PC-3 (cell line): ENCODE results near the gene PDXK. TPM values are rescaled to one million over a fixed set of nuclear protein-coding genes. Genes with fewer than 3 reads are reported as not detected.
"Not testable (repeated sequence)": the region's sequence is repeated elsewhere in the genome, so short reads cannot be mapped to it uniquely, and the experiment has no call there.

ENCODE experiments used
- ATAC-seq: fragments of 200-7000 bp; cut with Tn5 transposase; 2 replicates; pipeline ENCODE4 v1.9.1; 2020; ENCODE audit warnings: mild to moderate bottlenecking, moderate library complexity
- BruUV-seq: library from RNA; stranded (reverse); fragments of 400-500 nt; replicated peaks from 2 replicates; lab custom pipeline; 2021; lab: Mats Ljungman, UMichigan
- CTCF ChIA-PET: fragments of 300-600 bp; sonication (Branson Sonifier 250); formaldehyde crosslinking; loops from one replicate; lab custom pipeline; 2022; ENCODE audit warnings: antibody characterized with exemption; lab: Charles Lee
- POLR2A ChIA-PET: fragments of 300-600 bp; sonication (Branson Sonifier 250); formaldehyde crosslinking; loops from one replicate; lab custom pipeline; 2022; ENCODE audit warnings: antibody characterized with exemption; ENCODE audit not compliant: unreplicated experiment; lab: Charles Lee
- DNase-seq: peaks from one replicate; pipeline ENCODE4 v3.0.0-alpha.2; 2015
- H2AFZ ChIP-seq: fragments of 300-600 bp; sonication (generic); 2 replicates; pipeline ENCODE4 v1.6.0; 2016; ENCODE audit warnings: antibody characterized with exemption, low read length
- H3F3A ChIP-seq: fragments of 300-600 bp; sonication (generic); one replicate; pipeline ENCODE4 v1.6.0; 2017; ENCODE audit warnings: antibody characterized with exemption, low read length, control low read depth, mild to moderate bottlenecking; ENCODE audit not compliant: unreplicated experiment
- H3K27ac ChIP-seq: fragments of 300-600 bp; sonication (generic); 2 replicates; pipeline ENCODE4 v1.5.1; 2016; ENCODE audit warnings: mild to moderate bottlenecking, low read length
- H3K27me3 ChIP-seq: fragments of 300-600 bp; sonication (generic); 2 replicates; pipeline ENCODE4 v1.6.1; 2016; ENCODE audit warnings: low read length, mixed read lengths
- H3K36me3 ChIP-seq: fragments of 300-600 bp; sonication (generic); 2 replicates; pipeline ENCODE4 v1.6.1; 2016; ENCODE audit warnings: low read depth, mixed run types, low read length, mixed read lengths
- H3K4me1 ChIP-seq: fragments of 300-600 bp; sonication (generic); 2 replicates; pipeline ENCODE4 v1.5.1; 2016; ENCODE audit warnings: low read length; ENCODE audit not compliant: insufficient read depth
- H3K4me2 ChIP-seq: fragments of 300-600 bp; sonication (generic); 2 replicates; pipeline ENCODE4 v1.6.0; 2016; ENCODE audit warnings: low read length
- H3K4me3 ChIP-seq: fragments of 300-600 bp; sonication (generic); 2 replicates; pipeline ENCODE4 v1.5.1; 2016; ENCODE audit warnings: mild to moderate bottlenecking, low read length, mixed read lengths
- H3K79me2 ChIP-seq: fragments of 300-600 bp; sonication (generic); 2 replicates; pipeline ENCODE4 v1.6.1; 2017; ENCODE audit warnings: low read length, mixed read lengths
- H3K9ac ChIP-seq: fragments of 300-600 bp; sonication (generic); 2 replicates; pipeline ENCODE4 v1.6.0; 2016; ENCODE audit warnings: mild to moderate bottlenecking, low read length
- H3K9me2 ChIP-seq: fragments of 300-600 bp; sonication (generic); replicated peaks from 2 replicates; pipeline ENCODE4 v1.6.1; 2016; ENCODE audit warnings: mixed run types, low read length, mixed read lengths
- H3K9me3 ChIP-seq: fragments of 300-600 bp; sonication (generic); 2 replicates; pipeline ENCODE4 v1.6.1; 2016; ENCODE audit warnings: low read length, mixed read lengths
- H4K20me1 ChIP-seq: fragments of 300-600 bp; sonication (generic); 2 replicates; pipeline ENCODE4 v1.6.1; 2016; ENCODE audit warnings: low read length, mixed read lengths
- CTCF ChIP-seq: fragments of 300-600 bp; sonication (generic); conservative IDR thresholded peaks from 2 replicates; pipeline ENCODE4 v1.5.1; 2017; ENCODE audit warnings: antibody characterized with exemption, low read depth, mild to moderate bottlenecking, low read length
- EZH2 ChIP-seq: fragments of 300-600 bp; sonication (generic); IDR thresholded peaks from one replicate; pipeline ENCODE4 v1.6.1; 2017; ENCODE audit warnings: antibody characterized with exemption, mild to moderate bottlenecking, low read length; ENCODE audit not compliant: unreplicated experiment
- EZH2phosphoT487 ChIP-seq: fragments of 300-600 bp; sonication (generic); IDR thresholded peaks from 2 replicates; pipeline ENCODE4 v1.6.1; 2018; ENCODE audit warnings: mild to moderate bottlenecking, antibody characterized with exemption, low read length, borderline replicate concordance
- intact Hi-C: fragments of 100-400 bp; cut with micrococcal nuclease; formaldehyde crosslinking; loops from 2 replicates; pipeline ENCODE4 v1.9.0; 2023
- total RNA-seq: library from RNA; depleted of rRNA; stranded (reverse); fragments of >200 nt; gene quantifications from 2 replicates; pipeline ENCODE4 v1.2.3, GENCODE V29; 2014

Gene PDXK
- total RNA-seq, 1 experiment from 2014 or later: 464 TPM

DNA sequence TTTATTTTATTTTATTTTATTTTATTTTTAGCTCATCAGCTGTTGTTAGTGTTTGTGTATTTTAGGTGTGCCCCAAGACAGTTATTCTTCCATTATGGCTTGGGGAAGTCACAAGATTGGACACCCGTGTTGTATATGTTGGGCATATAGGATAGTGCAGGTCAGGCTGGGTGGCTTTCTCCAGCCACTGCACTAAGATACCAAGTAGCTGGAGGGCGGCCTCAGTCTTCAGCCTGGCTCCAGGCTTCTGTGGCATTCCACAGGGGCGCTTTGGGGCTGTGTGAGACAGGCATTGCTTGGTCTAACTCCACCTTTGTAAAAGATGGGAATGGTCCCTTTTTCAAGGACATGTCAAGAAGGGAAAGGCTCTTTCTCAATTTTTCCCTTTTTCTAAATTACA lies 43.1 kb upstream of the PDXK start:
- no peak overlapping the region for H3K9ac ChIP-seq
- intact Hi-C loops: no loop called here
- DNase-seq: no peak
- no peak for TF ChIP-seq CTCF
- TF ChIP-seq EZH2: no peak
- no peak for TF ChIP-seq EZH2phosphoT487
- H3K79me2 ChIP-seq: peaks cover 30% of the 10 kb centered on the region; the same call in 1 of the 2 replicates
- no peaks in the 10 kb centered on the region for H3K9me3 ChIP-seq
- H3F3A ChIP-seq: peaks cover 5% of the 10 kb centered on the region
- no peak overlapping the region for H3K4me2 ChIP-seq
- BruUV-seq: no TSS peak
- H3K9me2 ChIP-seq: no peaks in the 10 kb centered on the region
- ATAC-seq: no peak
- no peak overlapping the region for H3K27ac ChIP-seq
- H3K27me3 ChIP-seq: no peaks in the 10 kb centered on the region
- POLR2A ChIA-PET: no interaction called here
- H3K36me3 ChIP-seq: peaks cover 68% of the 10 kb centered on the region
- peaks cover 3% of the 10 kb centered on the region; the same call in 1 of the 2 replicates for H4K20me1 ChIP-seq
- H3K4me3 ChIP-seq: no peak overlapping the region
- CTCF ChIA-PET: no interaction called here
- H2AFZ ChIP-seq: no peak overlapping the region
- H3K4me1 ChIP-seq: no peaks in the 10 kb centered on the region

- ATAC-seq (no peak), DNase-seq (no peak)
- no peak overlapping the region for H3K27ac ChIP-seq
- no peak overlapping the region for H3K9ac ChIP-seq
- H2AFZ ChIP-seq: no peak overlapping the region
- peaks cover 1% of the 10 kb centered on the region; the same call in 1 of the 2 replicates for H3K4me1 ChIP-seq
- H3K27me3 ChIP-seq: no peaks in the 10 kb centered on the region
- H4K20me1 ChIP-seq: peaks cover 3% of the 10 kb centered on the region; the same call in 1 of the 2 replicates
- POLR2A ChIA-PET: no interaction called here
- H3K9me2 ChIP-seq: no peaks in the 10 kb centered on the region
- CTCF ChIA-PET: no interaction called here
- no peaks in the 10 kb centered on the region for H3K9me3 ChIP-seq
- peaks cover 64% of the 10 kb centered on the region for H3K36me3 ChIP-seq
- H3K4me2 ChIP-seq: no peak overlapping the region
- intact Hi-C loops: no loop called here
- H3F3A ChIP-seq: peaks cover 5% of the 10 kb centered on the region
- H3K79me2 ChIP-seq: peaks cover 26% of the 10 kb centered on the region; the same call in 1 of the 2 replicates
- TF ChIP-seq CTCF: no peak
- no peak for TF ChIP-seq EZH2
- no peak for TF ChIP-seq EZH2phosphoT487
- no peak overlapping the region for H3K4me3 ChIP-seq
- BruUV-seq: no TSS peak
Measured at GRCh38 chr21:43676391-43676790, 42.5 kb upstream of the PDXK start.

GRCh38 chr21:43679951-43680350 lies 39.0 kb upstream of the PDXK start:
- TF ChIP-seq EZH2 (no peak), CTCF (no peak), EZH2phosphoT487 (no peak)
- Histone ChIP-seq H3K9ac (no peak overlapping the region), H3K27ac (no peak overlapping the region), H3K4me2 (no peak overlapping the region), H3F3A (peaks cover 3% of the 10 kb centered on the region), H3K4me3 (no peak overlapping the region), H3K79me2 (peaks cover 23% of the 10 kb centered on the region; the same call in 1 of the 2 replicates), H4K20me1 (peaks cover 3% of the 10 kb centered on the region; the same call in 1 of the 2 replicates), H3K27me3 (no peaks in the 10 kb centered on the region), H3K36me3 (peaks cover 67% of the 10 kb centered on the region), H3K9me3 (no peaks in the 10 kb centered on the region), H3K4me1 (peaks cover 7% of the 10 kb centered on the region; the same call in 1 of the 2 replicates), H2AFZ (no peak overlapping the region), H3K9me2 (no peaks in the 10 kb centered on the region)
- CTCF ChIA-PET: no interaction called here
- intact Hi-C loops: no loop called here
- no peak for ATAC-seq
- POLR2A ChIA-PET: no interaction called here
- BruUV-seq: no TSS peak
- DNase-seq: no peak

- CTCF ChIA-PET, H2AFZ ChIP-seq: not testable (repeated sequence)
Measured at GRCh38 chr21:43680421-43680820, 38.5 kb upstream of the PDXK start.

More at GRCh38 chr21:43680421-43680820, 38.5 kb upstream of the PDXK start:
- H3K27ac ChIP-seq, H3K9ac ChIP-seq, H3K9me2 ChIP-seq, H3K4me1 ChIP-seq, H3K9me3 ChIP-seq, H3F3A ChIP-seq, ATAC-seq, H3K4me3 ChIP-seq, POLR2A ChIA-PET, H3K4me2 ChIP-seq, intact Hi-C loops, BruUV-seq, H3K27me3 ChIP-seq, DNase-seq, H4K20me1 ChIP-seq: not testable (repeated sequence)
- Histone ChIP-seq H3K36me3 (peaks cover 67% of the 10 kb centered on the region), H3K79me2 (peaks cover 23% of the 10 kb centered on the region; the same call in 1 of the 2 replicates)
